HepG2 (cell line): ENCODE measurements around the gene DMPK. TPM values are rescaled to one million over a fixed set of nuclear protein-coding genes. Genes with fewer than 3 reads are reported as not detected.

Experiments used
- FOXA1 ChIP-seq, 2 experiments: fragments of 450-650 bp in 1 of 2; sonication (generic) in 1 of 2; formaldehyde crosslinking in 1 of 2; IDR thresholded peaks; 2 replicates each; pipeline versions ENCODE4 v1.4.0 to v1.6.1; 2016 to 2020; ENCODE audit warnings: missing genetic modification reagents in 1 of 2
- FOXK2 ChIP-seq: fragments of 450-650 bp; IDR thresholded peaks from 2 replicates; pipeline ENCODE4 v1.6.1; 2016
- HNF4A ChIP-seq: sonication (generic); formaldehyde crosslinking; IDR thresholded peaks from 2 replicates; pipeline ENCODE4 v1.4.0; 2020; ENCODE audit warnings: missing genetic modification reagents
- NFIC ChIP-seq: IDR thresholded peaks from 2 replicates; pipeline ENCODE4 v1.6.1; 2012; ENCODE audit warnings: mild to moderate bottlenecking, low read length, inconsistent platforms
- RCOR2 ChIP-seq: IDR thresholded peaks from 2 replicates; pipeline ENCODE4 v1.6.1; 2016; ENCODE audit warnings: missing biosample characterization, missing genetic modification reagents
- SP2 ChIP-seq: sonication (generic); formaldehyde crosslinking; IDR thresholded peaks from 2 replicates; pipeline ENCODE4 v1.5.1; 2020; ENCODE audit warnings: mild to moderate bottlenecking, missing genetic modification reagents
- XRCC5 ChIP-seq: fragments of 200-400 bp; formaldehyde crosslinking; optimal IDR thresholded peaks from 2 replicates; pipeline ENCODE3; 2017; ENCODE audit warnings: mild to moderate bottlenecking, low read length
- ZMYM2 ChIP-seq: sonication (generic); formaldehyde crosslinking; IDR thresholded peaks from 2 replicates; pipeline ENCODE4 v1.8.0; 2022; ENCODE audit warnings: mild to moderate bottlenecking, missing genetic modification reagents
- ZNF10 ChIP-seq: sonication (generic); formaldehyde crosslinking; IDR thresholded peaks from 2 replicates; pipeline ENCODE4 v1.4.0; 2020; ENCODE audit warnings: mild to moderate bottlenecking, low read depth, missing genetic modification reagents, borderline replicate concordance
- ZNF18 ChIP-seq: sonication (generic); formaldehyde crosslinking; IDR thresholded peaks from 2 replicates; pipeline ENCODE4 v1.8.0; 2022; ENCODE audit warnings: mild to moderate bottlenecking, missing genetic modification reagents; ENCODE audit not compliant: insufficient replicate concordance
- ZNF3 ChIP-seq: IDR thresholded peaks from 2 replicates; pipeline ENCODE4 v1.7.0; 2017; ENCODE audit warnings: inconsistent platforms
- ZNF335 ChIP-seq: sonication (generic); formaldehyde crosslinking; IDR thresholded peaks from 2 replicates; pipeline ENCODE4 v1.4.0; 2020; ENCODE audit warnings: missing genetic modification reagents
- ZNF446 ChIP-seq: sonication (generic); formaldehyde crosslinking; IDR thresholded peaks from 2 replicates; pipeline ENCODE4 v1.5.0; 2020; ENCODE audit warnings: mild to moderate bottlenecking, missing genetic modification reagents
- ZNF562 ChIP-seq: sonication (generic); formaldehyde crosslinking; IDR thresholded peaks from 2 replicates; pipeline ENCODE4 v1.8.0; 2022; ENCODE audit warnings: missing genetic modification reagents, borderline replicate concordance
- ZNF569 ChIP-seq: sonication (generic); formaldehyde crosslinking; IDR thresholded peaks from 2 replicates; pipeline ENCODE4 v1.5.0; 2020; ENCODE audit warnings: mild to moderate bottlenecking, missing genetic modification reagents, moderate library complexity, borderline replicate concordance
- ZNF619 ChIP-seq: sonication (generic); formaldehyde crosslinking; IDR thresholded peaks from 2 replicates; pipeline ENCODE4 v1.4.0; 2020; ENCODE audit warnings: mild to moderate bottlenecking, missing genetic modification reagents
- ZNF629 ChIP-seq: sonication (generic); formaldehyde crosslinking; conservative IDR thresholded peaks from 2 replicates; pipeline ENCODE4 v1.5.0; 2020; ENCODE audit warnings: missing genetic modification reagents
- ZNF710 ChIP-seq: sonication (generic); formaldehyde crosslinking; IDR thresholded peaks from 2 replicates; pipeline ENCODE4 v1.5.0; 2020; ENCODE audit warnings: mild to moderate bottlenecking, missing genetic modification reagents, borderline replicate concordance
- ZNF800 ChIP-seq: sonication (generic); formaldehyde crosslinking; IDR thresholded peaks from 2 replicates; pipeline ENCODE4 v1.4.0; 2020; ENCODE audit warnings: missing genetic modification reagents
- polyA plus RNA-seq, 8 experiments: library from polyadenylated mRNA; depleted of rRNA in 3 of 8; stranded (reverse) in 7 of 8; unstranded in 1 of 8; fragments of >200 nt; fragmentation: Illumina TruSeq in 4 of 8; extraction: Trizol in 4 of 8; gene quantifications; 2 replicates each; pipeline versions ENCODE4 v1.2.1 to v1.2.3, GENCODE V29; 2011 to 2016; ENCODE audit warnings: low read depth in 4 of 8, missing spikeins in 1 of 8, mixed read lengths in 1 of 8; ENCODE audit not compliant: insufficient read depth in 1 of 8
- total RNA-seq, 5 experiments: library from RNA; depleted of rRNA; stranded (reverse); fragments of >200 nt; fragmentation: Illumina TruSeq; extraction: Trizol; gene quantifications; 2 replicates each; pipeline ENCODE4 v1.2.3, GENCODE V29; 2016; ENCODE audit warnings: low read depth in 1 of 5
- TF ChIP-seq, protein P1 (sequence below): sonication (generic); formaldehyde crosslinking; conservative IDR thresholded peaks from 2 replicates; pipeline ENCODE4 v1.5.0; 2020; ENCODE audit warnings: missing genetic modification reagents
- TF ChIP-seq, protein P2 (sequence below): sonication (generic); formaldehyde crosslinking; conservative IDR thresholded peaks from 2 replicates; pipeline ENCODE4 v1.4.0; 2020; ENCODE audit warnings: missing genetic modification reagents

The DMPK gene
- total and polyA plus RNA-seq, 2 of the 13 experiments (the other 11 are each of a cell fraction or from before 2014, with no cell fraction given): 5.3 to 8.8 TPM

GRCh38 chr19:45780448-45781213, 1.7 kb downstream of the DMPK start (continued):
- TF ChIP-seq ZNF619 (CRISPR knock-in tag) (no peak), ZNF335 (CRISPR knock-in tag) (no peak), FOXA1 (IDR thresholded peaks at IDR 0.05) (no peak), FOXA1 (CRISPR knock-in tag; IDR thresholded peaks at IDR 0.05) (peak; percentile 73), ZNF562 (CRISPR knock-in tag) (no peak), ZNF3 (no peak), FOXK2 (no peak), RCOR2 (0 out of 2 replicates have a peak, but pooled peaks have one; percentile 48), ZNF800 (CRISPR knock-in tag) (no peak), ZNF10 (CRISPR knock-in tag) (no peak), SP2 (CRISPR knock-in tag) (no peak), ZMYM2 (CRISPR knock-in tag) (no peak), NFIC (no peak), ZNF446 (CRISPR knock-in tag) (no peak), ZNF569 (CRISPR knock-in tag) (no peak), HNF4A (no peak), XRCC5 (no peak), ZNF18 (CRISPR knock-in tag) (no peak), ZNF629 (CRISPR knock-in tag) (peak; percentile 96), ZNF710 (CRISPR knock-in tag) (no peak)
- TF ChIP-seq, protein P1, sequence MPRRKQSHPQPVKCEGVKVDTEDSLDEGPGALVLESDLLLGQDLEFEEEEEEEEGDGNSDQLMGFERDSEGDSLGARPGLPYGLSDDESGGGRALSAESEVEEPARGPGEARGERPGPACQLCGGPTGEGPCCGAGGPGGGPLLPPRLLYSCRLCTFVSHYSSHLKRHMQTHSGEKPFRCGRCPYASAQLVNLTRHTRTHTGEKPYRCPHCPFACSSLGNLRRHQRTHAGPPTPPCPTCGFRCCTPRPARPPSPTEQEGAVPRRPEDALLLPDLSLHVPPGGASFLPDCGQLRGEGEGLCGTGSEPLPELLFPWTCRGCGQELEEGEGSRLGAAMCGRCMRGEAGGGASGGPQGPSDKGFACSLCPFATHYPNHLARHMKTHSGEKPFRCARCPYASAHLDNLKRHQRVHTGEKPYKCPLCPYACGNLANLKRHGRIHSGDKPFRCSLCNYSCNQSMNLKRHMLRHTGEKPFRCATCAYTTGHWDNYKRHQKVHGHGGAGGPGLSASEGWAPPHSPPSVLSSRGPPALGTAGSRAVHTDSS (CRISPR knock-in tag): no peak
- TF ChIP-seq, protein P2, sequence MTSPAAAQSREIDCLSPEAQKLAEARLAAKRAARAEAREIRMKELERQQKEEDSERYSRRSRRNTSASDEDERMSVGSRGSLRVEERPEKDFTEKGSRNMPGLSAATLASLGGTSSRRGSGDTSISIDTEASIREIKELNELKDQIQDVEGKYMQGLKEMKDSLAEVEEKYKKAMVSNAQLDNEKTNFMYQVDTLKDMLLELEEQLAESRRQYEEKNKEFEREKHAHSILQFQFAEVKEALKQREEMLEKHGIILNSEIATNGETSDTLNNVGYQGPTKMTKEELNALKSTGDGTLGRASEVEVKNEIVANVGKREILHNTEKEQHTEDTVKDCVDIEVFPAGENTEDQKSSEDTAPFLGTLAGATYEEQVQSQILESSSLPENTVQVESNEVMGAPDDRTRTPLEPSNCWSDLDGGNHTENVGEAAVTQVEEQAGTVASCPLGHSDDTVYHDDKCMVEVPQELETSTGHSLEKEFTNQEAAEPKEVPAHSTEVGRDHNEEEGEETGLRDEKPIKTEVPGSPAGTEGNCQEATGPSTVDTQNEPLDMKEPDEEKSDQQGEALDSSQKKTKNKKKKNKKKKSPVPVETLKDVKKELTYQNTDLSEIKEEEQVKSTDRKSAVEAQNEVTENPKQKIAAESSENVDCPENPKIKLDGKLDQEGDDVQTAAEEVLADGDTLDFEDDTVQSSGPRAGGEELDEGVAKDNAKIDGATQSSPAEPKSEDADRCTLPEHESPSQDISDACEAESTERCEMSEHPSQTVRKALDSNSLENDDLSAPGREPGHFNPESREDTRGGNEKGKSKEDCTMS: no peak
